ENCODE measurements around the gene DOCK4. TPM values are rescaled to one million over a fixed set of nuclear protein-coding genes. Genes with fewer than 3 reads are reported as not detected.

The DOCK4 gene
- total RNA-seq, 1 experiment from 2014 or later = 7.7 TPM

GRCh38 chr7:111821046-111821445 is 385.2 kb downstream of the DOCK4 start:
- no peak for DNase-seq (ENCODE audit: low read depth)

DNA sequence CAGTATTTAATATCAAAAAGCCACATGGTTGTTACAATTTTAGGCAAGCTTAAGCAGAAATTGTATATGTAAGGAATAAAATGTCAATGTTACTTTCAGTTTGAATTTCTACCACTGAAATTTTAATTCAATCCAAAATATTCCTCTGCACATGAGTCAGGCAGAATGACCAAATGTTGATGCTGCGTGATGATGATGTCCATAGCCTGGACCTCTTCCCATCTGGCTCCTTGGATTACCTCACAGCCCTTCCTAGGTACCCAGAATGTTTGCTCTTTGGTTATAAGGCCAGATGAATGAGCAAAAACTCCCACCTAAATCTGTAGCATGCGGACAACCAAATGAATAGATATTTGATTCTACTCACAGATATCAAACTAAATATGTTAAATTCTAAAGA is 385.6 kb downstream of the DOCK4 start:
- no peak for DNase-seq (ENCODE audit: low read depth)

DNA sequence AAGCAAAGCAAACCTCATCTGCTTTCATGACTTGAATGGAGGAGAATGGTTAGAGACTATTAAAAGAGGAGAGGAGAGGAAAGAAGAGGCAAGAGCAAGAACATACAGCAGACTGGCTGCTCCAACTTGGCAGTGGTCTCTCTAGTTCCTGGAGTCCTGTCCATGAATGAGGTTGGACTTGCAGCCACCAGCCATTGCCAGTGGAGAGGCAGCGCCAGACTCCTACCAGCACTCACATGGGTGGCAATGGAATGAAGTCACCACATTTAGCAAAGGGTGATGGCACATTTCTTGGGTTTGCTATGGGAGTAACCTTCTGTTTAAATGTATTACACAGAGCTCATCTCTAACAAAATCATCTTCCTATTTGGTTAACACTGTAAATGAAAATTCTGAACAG is 386.1 kb downstream of the DOCK4 start:
- DNase-seq (ENCODE audit: low read depth) = no peak

DNA sequence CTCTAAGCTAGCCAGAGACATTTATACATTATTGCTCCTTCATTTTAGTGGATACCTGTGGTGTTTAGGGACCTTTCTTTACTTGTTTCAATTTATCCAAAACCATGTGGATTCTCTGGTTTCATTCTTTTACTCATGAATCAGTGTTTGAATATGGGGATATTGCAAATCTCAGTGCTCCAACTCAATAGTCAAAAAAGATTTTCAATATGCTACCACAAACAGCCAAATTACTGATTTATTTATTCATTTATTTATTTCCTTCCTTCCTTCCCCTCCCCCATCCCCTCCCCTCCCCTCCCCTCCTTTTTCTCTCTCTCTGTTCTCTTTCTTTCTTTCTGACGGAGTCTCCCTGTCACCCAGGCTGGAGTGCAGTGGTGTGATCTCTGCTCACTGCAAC is 390.8 kb downstream of the DOCK4 start:
- DNase-seq (ENCODE audit: low read depth) = no peak

DNA sequence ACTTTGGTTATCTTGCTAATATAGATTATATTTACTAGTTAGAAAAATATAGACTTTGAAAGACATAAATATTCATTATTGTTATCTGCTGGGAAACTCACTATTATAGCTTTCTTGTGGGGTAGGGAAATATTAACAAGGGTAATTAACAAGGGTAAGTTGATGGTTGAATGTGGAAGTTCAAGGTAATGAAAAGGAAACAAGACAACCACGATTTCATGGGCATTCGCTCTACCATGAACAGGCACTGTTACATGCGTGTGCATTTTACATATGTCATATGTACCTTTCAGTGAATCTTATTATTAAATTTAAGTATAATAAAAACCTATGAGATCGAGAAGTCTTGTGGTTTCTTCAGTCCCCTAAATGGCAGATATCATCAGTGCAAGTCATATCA is 392.9 kb downstream of the DOCK4 start:
- no peak for DNase-seq (ENCODE audit: low read depth)

DNA sequence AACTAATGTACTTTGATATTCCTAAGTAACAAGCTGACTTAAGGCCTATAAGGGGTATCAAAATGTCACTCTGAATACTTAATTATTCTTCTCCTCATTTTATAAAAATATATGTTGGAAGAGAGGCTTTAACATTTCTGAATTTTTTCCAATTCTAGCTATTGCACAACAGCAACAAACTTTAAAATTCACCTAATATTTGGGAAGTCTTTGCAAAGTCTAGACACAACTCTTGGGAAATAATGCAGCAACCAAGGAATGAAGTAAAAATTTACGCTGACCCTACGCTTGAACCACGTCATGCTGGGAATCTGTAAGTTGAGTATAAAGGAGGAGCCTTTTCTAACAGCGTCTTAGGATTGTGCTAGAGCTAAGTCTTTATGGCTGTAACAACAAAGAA is 400.0 kb downstream of the DOCK4 start:
- no peak for DNase-seq (ENCODE audit: low read depth)

DNA sequence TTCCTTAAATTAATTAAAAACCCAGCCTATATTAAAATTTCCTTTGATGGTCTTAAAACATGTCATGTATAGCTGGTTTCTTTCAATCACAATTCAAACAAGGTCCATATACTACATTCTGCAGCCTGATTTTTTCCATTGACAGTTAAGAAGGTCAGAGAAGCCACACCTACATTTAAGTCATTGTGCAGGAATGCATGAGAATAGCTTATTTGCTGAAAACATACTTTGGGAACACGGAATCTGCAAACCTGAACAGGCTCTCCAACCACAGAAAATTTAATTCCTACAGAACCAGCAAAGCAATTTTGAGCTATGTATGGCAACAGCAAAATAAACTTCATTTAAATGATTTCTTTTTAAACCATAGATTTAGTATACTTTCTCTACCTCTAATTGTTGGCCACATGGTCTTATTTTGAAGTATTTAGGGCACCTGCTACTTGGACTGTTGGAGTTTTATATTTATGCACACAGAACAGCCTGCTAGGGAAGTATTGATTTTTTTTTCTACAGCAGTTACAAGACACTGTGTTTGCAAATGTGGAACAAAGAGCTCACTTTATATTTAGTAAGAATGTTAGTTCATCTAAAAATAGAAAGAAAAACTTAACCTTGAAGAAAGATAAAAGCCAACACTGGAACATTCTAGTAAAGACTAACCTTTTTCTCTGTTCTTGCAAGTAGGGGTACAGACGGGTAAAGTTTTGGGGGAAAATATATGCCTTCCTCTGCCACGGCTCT is 403.0 kb downstream of the DOCK4 start:
- DNase-seq (ENCODE audit: low read depth) = peak; percentile 67

DNA sequence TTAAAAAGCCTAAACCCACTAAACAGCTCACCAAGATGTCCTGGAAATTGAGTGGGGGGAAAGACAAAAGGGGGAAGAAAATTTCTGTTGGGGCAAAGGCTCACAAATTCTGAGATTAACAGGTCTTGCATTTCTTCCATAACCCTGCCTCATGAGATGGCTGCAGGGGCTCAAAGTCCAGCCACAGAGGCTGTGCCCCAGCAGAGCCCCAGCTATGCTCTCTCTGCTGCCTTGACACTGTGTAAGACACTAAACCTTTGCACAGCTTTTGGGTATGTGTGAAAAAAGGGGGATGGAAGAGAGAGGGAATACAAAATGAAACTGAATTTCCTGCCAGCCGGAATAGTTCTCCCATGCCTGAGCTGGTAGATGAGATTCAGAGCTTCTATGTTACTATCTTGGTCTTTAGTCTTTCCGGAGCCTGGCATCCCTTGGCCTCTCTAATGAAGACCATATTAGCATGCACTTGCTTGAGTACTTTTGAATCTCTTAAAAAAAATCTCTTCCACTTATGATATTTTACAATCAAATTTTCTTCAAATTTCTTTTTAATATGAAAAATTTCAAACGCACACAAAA is 403.9 kb downstream of the DOCK4 start:
- no peak for DNase-seq (ENCODE audit: low read depth)

- peak; percentile 10 for DNase-seq (ENCODE audit: low read depth)
Measured at GRCh38 chr7:111801277-111801676, 404.9 kb downstream of the DOCK4 start.

DNA sequence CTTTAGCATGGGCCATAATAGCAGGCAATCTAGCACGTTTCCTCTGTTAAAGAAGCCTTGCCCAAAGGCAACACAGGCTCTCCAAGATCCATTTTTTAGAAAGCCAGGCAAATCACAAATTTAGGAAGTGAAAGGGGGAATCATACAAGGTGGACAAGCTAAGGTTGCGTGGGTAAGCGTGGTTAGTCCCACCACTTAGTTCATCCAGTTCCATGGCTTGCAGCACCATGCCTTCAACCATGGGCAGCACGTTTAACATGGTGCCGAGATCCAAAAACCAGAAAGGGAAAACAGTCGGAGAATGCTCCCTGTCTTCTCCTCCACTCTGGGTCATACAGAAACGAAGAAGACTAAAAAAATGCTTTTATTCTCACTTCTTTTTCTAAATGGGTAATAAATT is 409.5 kb downstream of the DOCK4 start:
- DNase-seq (ENCODE audit: low read depth) = no peak

DNA sequence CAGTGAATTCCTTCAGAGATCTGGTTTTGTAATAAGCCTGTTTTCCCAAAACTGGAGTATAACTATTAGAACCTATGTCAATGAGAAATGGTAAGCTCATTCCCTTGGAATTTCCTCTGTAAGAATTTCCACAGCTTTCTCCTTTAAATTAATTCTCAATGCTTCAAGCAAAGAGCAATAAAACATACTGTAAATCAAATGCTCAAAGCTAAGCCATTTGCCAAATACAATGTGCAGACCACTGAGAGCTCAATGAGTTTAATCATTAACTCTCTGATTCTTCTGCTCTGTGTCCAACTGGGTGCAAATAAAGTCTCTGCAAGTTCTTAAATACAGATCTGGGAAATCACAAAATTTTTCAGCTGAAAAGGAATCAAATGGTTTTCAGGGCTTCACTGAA is 416.3 kb downstream of the DOCK4 start:
- no peak for DNase-seq (ENCODE audit: low read depth)

DNA sequence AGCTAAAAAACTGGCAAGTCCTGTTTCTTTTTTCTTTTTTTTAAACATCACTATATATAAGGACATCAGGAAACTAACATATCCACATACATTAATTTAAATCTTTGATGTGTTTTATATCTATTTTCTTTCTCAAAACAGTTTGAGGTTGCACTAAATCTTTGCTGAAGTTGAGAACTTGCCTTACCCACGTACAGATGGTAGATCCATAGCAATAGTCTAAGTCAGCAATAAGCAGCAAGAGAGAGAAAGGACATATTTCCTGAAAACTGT is 417.2 kb downstream of the DOCK4 start:
- no peak for DNase-seq (ENCODE audit: low read depth)

DNA sequence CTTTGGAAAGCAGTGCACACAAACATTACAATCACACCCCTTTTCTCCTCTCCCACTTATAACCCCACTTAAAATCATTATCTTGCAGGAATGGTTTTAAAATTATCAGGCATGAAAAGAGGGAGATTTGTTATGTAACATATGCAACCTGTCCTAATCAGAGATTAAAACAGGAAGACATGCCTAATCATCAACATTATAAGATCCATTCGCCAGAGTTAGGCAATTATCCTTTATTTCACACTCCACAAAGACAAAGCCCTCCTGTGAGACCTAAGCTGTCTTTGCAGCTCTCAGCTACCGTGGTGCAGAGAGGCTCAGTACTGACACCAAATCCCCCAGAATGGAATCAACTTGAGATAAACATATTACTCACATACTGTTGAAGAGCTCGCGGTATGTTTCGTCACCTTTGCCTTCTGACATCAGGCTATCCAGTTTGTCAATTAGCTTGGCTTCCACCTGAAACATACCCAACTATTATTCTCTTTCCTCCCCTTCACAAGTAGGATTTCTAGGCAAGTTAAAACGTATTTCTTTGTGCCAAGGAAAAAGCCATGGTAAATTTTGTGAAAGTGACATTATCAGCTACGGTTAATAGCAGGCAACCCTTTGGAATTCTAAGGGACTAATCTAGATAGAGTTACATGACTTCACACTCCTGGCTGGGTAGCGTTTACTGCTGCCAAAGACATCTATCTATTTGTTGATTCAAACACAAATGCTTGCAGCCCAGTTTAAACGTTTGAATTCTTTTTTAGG is 417.7 kb downstream of the DOCK4 start:
- peak; percentile 10 for DNase-seq (ENCODE audit: low read depth)

DNA sequence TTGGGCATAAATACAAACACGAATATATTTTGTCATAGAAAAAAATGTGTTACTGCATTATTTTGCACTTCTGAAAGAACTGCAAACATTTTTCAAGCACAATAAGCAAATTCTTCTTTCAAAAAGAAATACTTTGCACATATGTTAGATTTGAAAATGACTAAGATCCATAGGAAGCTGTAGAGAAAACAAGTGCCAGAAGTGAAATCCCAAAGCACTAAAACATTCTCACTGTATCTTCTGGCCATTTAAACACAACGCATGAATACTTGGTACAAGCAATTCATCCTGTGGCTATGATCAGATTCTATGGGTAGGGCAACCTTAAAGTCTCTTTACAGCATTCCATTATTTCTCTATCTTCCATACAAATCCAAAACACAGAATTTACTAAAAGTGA is 418.5 kb downstream of the DOCK4 start:
- DNase-seq (ENCODE audit: low read depth) = no peak

DNA sequence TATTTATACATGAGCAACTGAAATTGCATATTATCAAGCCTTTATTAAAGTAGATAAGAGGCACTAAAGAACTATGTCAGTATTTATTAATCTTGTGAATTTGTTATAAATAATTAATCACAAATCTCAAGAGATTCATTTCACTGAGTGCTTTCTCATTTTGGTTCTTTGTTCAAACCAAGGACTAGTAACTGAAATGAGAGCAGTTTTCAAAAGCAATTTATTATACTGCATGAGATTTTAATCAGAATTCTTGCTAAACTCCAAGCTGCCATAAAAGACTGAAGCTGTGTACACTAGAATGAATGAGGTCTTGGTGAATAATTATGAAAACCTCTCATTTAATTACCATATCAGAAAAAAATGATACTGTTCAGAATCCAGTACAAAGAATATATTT is 419.1 kb downstream of the DOCK4 start:
- no peak for DNase-seq (ENCODE audit: low read depth)

- no peak for DNase-seq (ENCODE audit: low read depth)
Measured at GRCh38 chr7:111785076-111785475, 421.1 kb downstream of the DOCK4 start.

DNA sequence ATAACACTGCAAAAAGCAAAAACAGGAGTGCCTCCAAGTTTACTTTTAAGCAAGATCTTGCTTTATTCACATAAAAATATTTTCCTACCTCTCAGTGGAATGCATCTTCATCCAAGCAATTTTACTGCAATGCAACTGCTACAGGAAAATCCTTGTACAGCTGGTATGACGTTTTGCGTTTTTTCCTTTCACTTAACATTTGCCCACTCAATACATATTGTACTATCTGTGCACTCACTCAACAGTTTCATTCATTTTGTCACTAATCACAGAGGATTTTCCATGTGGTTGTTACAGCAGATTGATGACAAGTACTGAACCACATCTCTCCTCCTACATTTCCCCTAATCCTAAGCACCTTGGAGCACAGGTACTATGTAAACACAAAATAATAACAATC is 421.9 kb downstream of the DOCK4 start:
- no peak for DNase-seq (ENCODE audit: low read depth)

DNA sequence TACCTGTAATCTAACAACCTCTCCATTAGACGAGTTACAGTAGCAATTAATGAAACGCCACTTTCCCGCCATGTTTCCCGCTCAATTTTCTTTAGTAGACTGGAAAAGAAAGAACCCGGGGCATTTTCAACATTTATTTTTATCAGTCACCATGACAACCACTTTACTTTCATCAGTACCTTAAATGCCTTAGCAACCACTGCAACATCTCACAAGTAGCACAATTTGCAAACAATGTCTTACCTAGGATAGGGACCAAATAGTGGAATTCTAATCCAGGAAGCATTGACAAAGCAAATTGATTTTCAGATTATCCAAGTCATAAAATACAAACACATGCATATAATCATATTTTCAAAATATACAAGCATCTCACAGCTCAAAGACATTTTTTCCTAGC is 422.3 kb downstream of the DOCK4 start:
- DNase-seq (ENCODE audit: low read depth) = peak; percentile 6

DNA sequence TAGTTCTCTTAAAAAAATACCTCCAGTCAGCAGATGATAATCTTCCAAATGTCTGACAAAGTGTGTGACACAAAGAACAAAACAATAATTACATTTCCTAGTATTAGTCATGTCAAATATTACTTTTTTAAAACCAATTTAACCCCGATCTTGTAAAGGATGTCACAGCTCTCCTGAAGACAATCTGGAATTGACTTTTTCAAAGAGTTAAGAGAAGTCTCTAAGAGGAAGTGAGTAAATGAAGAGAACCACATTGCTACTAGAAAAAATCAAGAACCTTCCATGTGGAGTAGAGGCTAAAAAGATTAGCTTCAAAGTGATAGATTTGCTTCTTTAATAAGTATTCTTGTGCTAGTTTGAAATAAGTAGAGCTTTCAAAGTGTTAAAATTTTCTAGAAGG is 425.7 kb downstream of the DOCK4 start:
- no peak for DNase-seq (ENCODE audit: low read depth)

DNA sequence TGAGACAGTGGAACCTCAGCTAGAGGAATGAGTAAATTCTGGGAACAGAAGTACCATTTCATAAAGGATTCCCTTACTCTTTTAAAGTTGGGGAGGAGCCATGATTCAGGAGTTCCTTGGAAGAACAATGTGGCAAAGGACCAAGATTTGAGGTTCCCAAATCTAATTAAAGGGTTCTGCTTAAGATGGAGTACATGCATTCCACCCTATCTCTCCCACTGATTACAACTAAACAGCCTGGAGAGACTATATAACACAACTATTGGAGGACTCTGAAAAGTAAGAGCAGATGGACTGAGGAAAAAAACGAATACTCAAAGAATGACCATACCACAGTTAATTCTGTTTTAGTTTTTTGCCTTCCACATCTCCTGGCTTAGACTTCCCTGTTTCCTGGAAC is 431.0 kb downstream of the DOCK4 start:
- DNase-seq (ENCODE audit: low read depth) = no peak

DNA sequence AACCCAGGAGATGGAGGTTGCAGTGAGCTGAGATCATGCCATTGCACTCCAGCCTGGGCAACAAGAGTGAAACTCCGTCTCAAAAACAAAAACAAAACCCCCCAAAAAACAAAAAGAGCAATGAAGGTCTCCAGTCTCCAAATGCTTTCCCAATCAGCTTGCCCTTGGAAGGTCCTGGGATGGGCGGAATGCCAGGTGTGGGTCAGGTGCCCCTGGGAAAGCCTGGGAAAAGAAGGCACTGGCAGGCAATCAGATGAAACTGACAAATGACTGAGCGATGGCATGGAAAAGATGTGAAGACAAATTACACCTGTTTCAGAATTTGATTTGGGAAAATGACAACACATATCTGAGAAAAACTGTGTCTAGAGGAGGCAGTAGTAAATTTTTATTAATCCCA is 433.5 kb downstream of the DOCK4 start:
- no peak for DNase-seq (ENCODE audit: low read depth)

- DNase-seq (ENCODE audit: low read depth) = no peak
Measured at GRCh38 chr7:111771638-111772037, 434.6 kb downstream of the DOCK4 start.

DNA sequence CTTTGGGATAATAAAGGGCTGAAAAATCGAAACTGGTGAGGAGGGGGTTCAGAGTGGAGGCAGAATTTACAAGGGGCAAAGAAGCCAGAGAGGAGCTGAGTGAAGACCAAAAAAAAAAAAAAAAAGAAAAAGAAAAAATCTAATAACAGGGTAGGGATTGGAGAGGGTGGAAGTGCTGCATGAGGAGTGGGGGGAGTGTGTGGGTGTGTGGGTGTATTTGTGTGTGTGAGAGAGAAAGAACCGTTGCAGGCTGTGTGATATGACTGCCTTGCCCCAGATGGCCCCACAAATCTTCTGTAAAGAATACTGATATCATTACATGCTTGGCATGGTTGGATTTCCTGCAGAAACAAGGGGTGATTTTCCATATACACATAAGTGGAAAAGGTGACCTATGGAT is 436.1 kb downstream of the DOCK4 start:
- DNase-seq (ENCODE audit: low read depth) = no peak
